ENCODE data around the gene TRIM13.

DNA sequence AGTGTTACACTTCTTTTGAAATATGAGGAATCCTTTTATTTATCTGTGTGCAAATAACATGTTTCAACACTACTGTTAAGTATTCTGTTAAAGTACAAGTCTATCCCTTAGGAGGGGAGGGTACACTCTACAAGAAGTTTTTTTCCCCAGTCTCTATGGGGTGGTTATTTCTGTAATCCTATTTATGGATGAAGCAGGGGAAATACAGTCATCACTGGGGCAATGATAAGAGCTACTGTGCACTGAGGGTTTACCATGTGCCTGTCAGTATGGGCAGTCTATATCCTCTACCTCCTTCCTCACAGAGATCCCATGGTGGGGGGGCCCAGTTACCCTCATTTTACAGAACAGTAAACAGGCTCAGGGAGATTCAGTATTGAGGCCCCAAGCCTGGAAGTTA lies 16.6 kb upstream of the TRIM13 start:
- TF ChIP-seq PRPF4 (IDR thresholded peaks at IDR 0.05; ENCODE audit: low read depth, low read length, poor library complexity, severe bottlenecking) (no peak), JUNB (CRISPR knock-in tag; IDR thresholded peaks at IDR 0.05; ENCODE audit: borderline replicate concordance) (no peak)
- TF ChIP-seq, protein P1, sequence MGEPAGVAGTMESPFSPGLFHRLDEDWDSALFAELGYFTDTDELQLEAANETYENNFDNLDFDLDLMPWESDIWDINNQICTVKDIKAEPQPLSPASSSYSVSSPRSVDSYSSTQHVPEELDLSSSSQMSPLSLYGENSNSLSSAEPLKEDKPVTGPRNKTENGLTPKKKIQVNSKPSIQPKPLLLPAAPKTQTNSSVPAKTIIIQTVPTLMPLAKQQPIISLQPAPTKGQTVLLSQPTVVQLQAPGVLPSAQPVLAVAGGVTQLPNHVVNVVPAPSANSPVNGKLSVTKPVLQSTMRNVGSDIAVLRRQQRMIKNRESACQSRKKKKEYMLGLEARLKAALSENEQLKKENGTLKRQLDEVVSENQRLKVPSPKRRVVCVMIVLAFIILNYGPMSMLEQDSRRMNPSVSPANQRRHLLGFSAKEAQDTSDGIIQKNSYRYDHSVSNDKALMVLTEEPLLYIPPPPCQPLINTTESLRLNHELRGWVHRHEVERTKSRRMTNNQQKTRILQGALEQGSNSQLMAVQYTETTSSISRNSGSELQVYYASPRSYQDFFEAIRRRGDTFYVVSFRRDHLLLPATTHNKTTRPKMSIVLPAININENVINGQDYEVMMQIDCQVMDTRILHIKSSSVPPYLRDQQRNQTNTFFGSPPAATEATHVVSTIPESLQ (CRISPR knock-in tag; conservative IDR thresholded peaks at IDR 0.05), result no peak
